A673 (cell line): ENCODE data around the gene LRP8. TPM values are rescaled to one million over a fixed set of nuclear protein-coding genes. Genes with fewer than 3 reads are reported as not detected.

Experiments used
- BruUV-seq: library from RNA; stranded (reverse); fragments of 400-500 nt; replicated peaks from 2 replicates; lab custom pipeline; 2021; lab: Mats Ljungman, UMichigan
- CTCF ChIA-PET: fragments of 300-600 bp; sonication (Branson Sonifier 250); formaldehyde crosslinking; loops from one replicate; lab custom pipeline; 2022; ENCODE audit warnings: antibody characterized with exemption; lab: Charles Lee
- POLR2A ChIA-PET: fragments of 300-600 bp; sonication (Branson Sonifier 250); formaldehyde crosslinking; loops from one replicate; lab custom pipeline; 2022; ENCODE audit warnings: antibody characterized with exemption; ENCODE audit not compliant: low non-redundant PET; lab: Charles Lee
- DNase-seq: peaks from one replicate; pipeline ENCODE4 v3.0.0-alpha.2; 2015; ENCODE audit warnings: low spot score
- H3K27ac ChIP-seq: fragments of 200-600 bp; sonication (generic); 2 replicates; pipeline ENCODE4 v1.5.1; 2016; ENCODE audit warnings: mixed run types, low read depth, mild to moderate bottlenecking, mixed read lengths, antibody characterized with exemption, low read length; ENCODE audit not compliant: poor library complexity, severe bottlenecking
- H3K27me3 ChIP-seq: fragments of 200-600 bp; sonication (generic); replicated peaks from 2 replicates; pipeline ENCODE4 v1.6.1; 2017; ENCODE audit warnings: mixed run types, low read depth, mild to moderate bottlenecking, mixed read lengths, antibody characterized with exemption, low read length; ENCODE audit not compliant: insufficient read depth, poor library complexity
- H3K36me3 ChIP-seq: fragments of 200-600 bp; sonication (generic); 2 replicates; pipeline ENCODE4 v1.6.1; 2016; ENCODE audit warnings: mixed run types, mild to moderate bottlenecking, mixed read lengths, antibody characterized with exemption, low read length; ENCODE audit not compliant: insufficient read depth, poor library complexity, severe bottlenecking
- H3K4me1 ChIP-seq: fragments of 200-600 bp; sonication (generic); 2 replicates; pipeline ENCODE4 v1.6.1; 2017; ENCODE audit warnings: mixed run types, mild to moderate bottlenecking, mixed read lengths, antibody characterized with exemption, low read length; ENCODE audit not compliant: insufficient read depth, poor library complexity, severe bottlenecking
- H3K4me3 ChIP-seq: fragments of 200-600 bp; sonication (generic); 2 replicates; pipeline ENCODE4 v1.5.1; 2016; ENCODE audit warnings: low read depth, mixed run types, mild to moderate bottlenecking, mixed read lengths, low read length; ENCODE audit not compliant: poor library complexity, severe bottlenecking
- H3K9me3 ChIP-seq: fragments of 200-600 bp; sonication (generic); 2 replicates; pipeline ENCODE4 v1.6.1; 2016; ENCODE audit warnings: mixed run types, low read depth, mild to moderate bottlenecking, mixed read lengths, antibody characterized with exemption, low read length; ENCODE audit not compliant: poor library complexity, severe bottlenecking
- CTCF ChIP-seq: fragments of 300-800, 200-600 bp; sonication (generic); conservative IDR thresholded peaks from 2 replicates; pipeline ENCODE4 v1.5.1; 2017; ENCODE audit warnings: low read depth, mild to moderate bottlenecking, antibody characterized with exemption, low read length, moderate library complexity, mixed read lengths
- EZH2 ChIP-seq: fragments of 200-600 bp; sonication (generic); IDR thresholded peaks from 2 replicates; pipeline ENCODE4 v1.6.1; 2017; ENCODE audit warnings: borderline replicate concordance, low read depth, mild to moderate bottlenecking, mixed read lengths, antibody characterized with exemption, low read length; ENCODE audit not compliant: poor library complexity, severe bottlenecking
- intact Hi-C: fragments of 100-400 bp; cut with micrococcal nuclease; formaldehyde crosslinking; loops from one replicate; pipeline ENCODE4 v1.10.0; 2022; ENCODE audit not compliant: unreplicated experiment
- total RNA-seq: library from RNA; stranded (reverse); gene quantifications from 2 replicates; pipeline ENCODE4 v1.2.3, GENCODE V29; 2021

LRP8 gene
- total RNA-seq, 1 experiment from 2014 or later: 24.7 TPM

GRCh38 chr1:53294061-53294460, 33.8 kb downstream of the LRP8 start:
- CTCF ChIA-PET: no interaction called here
- Histone ChIP-seq H3K27me3 (no peaks in the 10 kb centered on the region), H3K9me3 (no peaks in the 10 kb centered on the region), H3K27ac (no peak overlapping the region), H3K4me1 (no peaks in the 10 kb centered on the region), H3K36me3 (no peaks in the 10 kb centered on the region), H3K4me3 (no peak overlapping the region)
- BruUV-seq: no TSS peak
- POLR2A ChIA-PET: interaction anchor here (0.6 kb wide), 1 partner anchor 1005 kb away, joined by 11 read pairs; no protein-coding TSS in a partner anchor
- TF ChIP-seq EZH2: no peak
- no peak for TF ChIP-seq CTCF
- DNase-seq: no peak
- intact Hi-C loops: no loop called here

- no peak overlapping the region for H3K27ac ChIP-seq
- CTCF ChIA-PET: no interaction called here
Observed at GRCh38 chr1:53293123-53293522, 34.7 kb downstream of the LRP8 start.

GRCh38 chr1:53292690-53293089, 35.2 kb downstream of the LRP8 start:
- CTCF ChIA-PET: no interaction called here
- TF ChIP-seq EZH2: no peak

More at GRCh38 chr1:53293123-53293522, 34.7 kb downstream of the LRP8 start:
- no peaks in the 10 kb centered on the region for H3K36me3 ChIP-seq
- TF ChIP-seq EZH2 (no peak), CTCF (no peak)
- no peaks in the 10 kb centered on the region for H3K4me1 ChIP-seq
- POLR2A ChIA-PET: no interaction called here
- intact Hi-C loops: no loop called here
- no peaks in the 10 kb centered on the region for H3K9me3 ChIP-seq
- no peak overlapping the region for H3K4me3 ChIP-seq
- no TSS peak for BruUV-seq
- H3K27me3 ChIP-seq: no peaks in the 10 kb centered on the region
- no peak for DNase-seq

GRCh38 chr1:53291574-53291973, 36.3 kb downstream of the LRP8 start:
- BruUV-seq: no TSS peak
- no peak overlapping the region for H3K4me3 ChIP-seq
- TF ChIP-seq CTCF (peak; percentile 38; the same call in 1 of the 2 replicates), EZH2 (no peak)
- H3K27me3 ChIP-seq: no peaks in the 10 kb centered on the region
- ChIA-PET CTCF (interaction anchor here (0.5 to 1.0 kb wide), 2 partner anchors 13 to 102 kb away, joined by 3 read pairs; no protein-coding TSS in a partner anchor), POLR2A (interaction anchor here (0.6 kb wide), 1 partner anchor 251 kb away, joined by 3 read pairs; no protein-coding TSS in a partner anchor)
- H3K4me1 ChIP-seq: no peaks in the 10 kb centered on the region
- peak; percentile 28 for DNase-seq
- no peaks in the 10 kb centered on the region for H3K9me3 ChIP-seq
- intact Hi-C loops: no loop called here
- H3K36me3 ChIP-seq: no peaks in the 10 kb centered on the region
- H3K27ac ChIP-seq: no peak overlapping the region

More at GRCh38 chr1:53292690-53293089, 35.2 kb downstream of the LRP8 start:
- intact Hi-C loops: no loop called here
- H3K27ac ChIP-seq: no peak overlapping the region
- POLR2A ChIA-PET: no interaction called here
- BruUV-seq: no TSS peak
- H3K4me1 ChIP-seq: no peaks in the 10 kb centered on the region
- no peak overlapping the region for H3K4me3 ChIP-seq
- no peaks in the 10 kb centered on the region for H3K36me3 ChIP-seq
- no peaks in the 10 kb centered on the region for H3K27me3 ChIP-seq
- H3K9me3 ChIP-seq: no peaks in the 10 kb centered on the region
- no peak for DNase-seq
